Measurements from ENCODE around the gene ZPBP.
"Not testable (repeated sequence)": the region's sequence is repeated elsewhere in the genome, so short reads cannot be mapped to it uniquely, and the experiment has no call there.

The ZPBP gene, protein sequence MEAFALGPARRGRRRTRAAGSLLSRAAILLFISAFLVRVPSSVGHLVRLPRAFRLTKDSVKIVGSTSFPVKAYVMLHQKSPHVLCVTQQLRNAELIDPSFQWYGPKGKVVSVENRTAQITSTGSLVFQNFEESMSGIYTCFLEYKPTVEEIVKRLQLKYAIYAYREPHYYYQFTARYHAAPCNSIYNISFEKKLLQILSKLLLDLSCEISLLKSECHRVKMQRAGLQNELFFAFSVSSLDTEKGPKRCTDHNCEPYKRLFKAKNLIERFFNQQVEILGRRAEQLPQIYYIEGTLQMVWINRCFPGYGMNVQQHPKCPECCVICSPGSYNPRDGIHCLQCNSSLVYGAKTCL

DNA sequence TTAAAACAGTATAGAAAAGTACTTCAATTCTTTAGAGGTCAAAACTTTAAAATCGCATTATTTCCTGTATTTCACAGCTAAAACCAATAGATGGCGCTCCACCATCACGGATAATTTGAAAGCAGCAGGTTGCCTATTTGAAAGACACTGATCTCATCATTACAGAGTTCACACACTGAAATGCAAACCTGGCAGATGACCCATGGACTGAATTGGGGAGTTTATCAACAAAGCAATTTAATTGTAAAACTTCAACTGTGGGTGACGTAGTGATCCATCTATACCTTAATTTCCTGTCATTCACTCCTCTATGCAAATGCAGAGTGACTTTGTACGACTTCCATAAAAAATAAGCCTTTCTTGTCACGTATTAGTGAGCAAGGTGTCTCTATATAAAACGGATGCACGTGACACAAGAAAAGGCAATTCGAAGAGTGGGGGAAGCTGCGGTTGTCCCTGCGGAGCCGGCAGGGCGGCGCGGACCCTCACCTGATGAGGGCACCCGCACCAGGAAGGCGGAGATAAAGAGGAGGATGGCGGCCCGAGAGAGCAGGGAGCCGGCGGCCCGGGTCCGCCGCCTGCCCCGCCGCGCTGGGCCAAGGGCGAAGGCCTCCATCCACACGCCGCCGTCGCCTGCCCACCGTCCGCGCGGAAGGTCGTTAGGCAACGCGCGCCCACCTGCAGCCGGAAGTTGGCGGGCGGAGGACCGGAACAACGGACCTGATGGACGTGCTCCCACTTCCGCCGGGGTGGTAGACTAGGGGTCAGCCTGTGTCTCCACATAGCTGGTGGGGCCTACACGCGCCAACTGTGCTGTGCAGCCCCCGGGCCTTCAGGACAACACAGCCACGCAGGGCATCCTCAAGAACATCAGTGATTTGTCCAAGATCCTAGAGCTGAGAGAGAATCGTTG, at the start of gene ZPBP:
Gene ZPBP (minus strand): TSS at position 668 of the 913 bp plus-strand sequence. CDS start 52 bp downstream, at position 616.
- DNase-seq: peak; percentile 52 to 79

DNA sequence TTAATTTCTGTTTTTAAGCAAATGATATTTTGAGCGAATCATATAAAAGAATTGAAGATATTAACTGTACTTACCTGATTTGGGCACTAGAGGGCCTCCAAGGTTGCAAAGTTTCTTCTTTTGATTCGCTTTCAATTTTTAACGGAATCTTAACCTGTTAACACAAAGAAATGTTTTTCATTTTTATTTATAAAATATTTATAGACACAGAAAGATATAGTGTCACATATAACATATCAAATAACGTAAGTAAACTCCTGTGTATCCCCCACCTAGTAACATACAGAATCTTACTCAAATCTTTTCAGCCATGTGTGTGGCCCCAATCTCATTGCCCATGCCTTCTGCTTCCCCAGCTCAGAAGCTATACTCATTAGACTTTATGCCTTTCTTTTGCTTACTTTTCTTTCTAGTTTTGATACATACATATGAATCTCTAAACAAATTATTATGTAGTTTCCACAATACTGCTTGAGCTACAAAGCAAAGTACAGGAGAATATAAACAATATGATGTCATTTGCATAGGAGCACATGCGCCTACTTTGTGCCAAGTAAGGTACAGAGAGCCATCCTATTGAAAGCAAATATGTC, 49.5 kb upstream of the ZPBP start:
- DNase-seq: peak; percentile 36 to 72

DNA sequence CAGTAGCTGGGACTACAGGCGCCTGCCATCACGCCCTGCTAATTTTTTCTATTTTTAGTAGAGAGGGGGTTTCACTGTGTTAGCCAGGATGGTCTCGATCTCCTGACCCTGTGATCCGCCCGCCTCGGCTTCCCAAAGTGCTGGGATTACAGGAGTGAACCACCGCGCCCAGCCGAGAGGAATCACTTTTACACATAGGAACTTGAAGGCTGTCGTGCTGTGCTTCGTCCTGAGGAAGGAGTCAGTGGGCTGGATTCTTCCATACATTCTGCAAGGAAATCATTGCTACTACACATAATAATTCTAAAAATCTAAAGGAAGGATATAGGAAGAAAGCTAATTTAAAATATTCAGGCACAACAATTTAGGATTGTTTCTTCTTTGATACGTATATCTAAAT, 48.8 kb upstream of the ZPBP start:
- DNase-seq: no peak

DNA sequence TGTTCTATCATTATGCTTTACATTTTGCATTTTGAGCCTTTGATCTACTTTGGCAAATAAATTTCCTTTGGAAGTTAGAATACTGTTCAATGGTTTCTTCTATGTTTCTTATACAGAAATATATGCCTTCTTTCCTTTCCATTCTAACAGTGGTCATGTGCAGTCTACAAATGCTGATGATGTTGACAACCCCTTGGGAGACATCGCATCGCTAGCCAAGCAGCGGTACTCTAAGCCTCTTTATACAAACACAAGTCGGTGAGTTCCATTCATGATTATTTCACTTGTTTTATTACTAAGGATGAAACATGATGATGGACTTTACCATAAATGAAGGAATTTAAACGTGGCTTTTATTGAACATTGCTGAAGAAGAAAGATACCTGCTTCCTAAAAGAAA, 48.1 kb upstream of the ZPBP start:
- DNase-seq: no peak

DNA sequence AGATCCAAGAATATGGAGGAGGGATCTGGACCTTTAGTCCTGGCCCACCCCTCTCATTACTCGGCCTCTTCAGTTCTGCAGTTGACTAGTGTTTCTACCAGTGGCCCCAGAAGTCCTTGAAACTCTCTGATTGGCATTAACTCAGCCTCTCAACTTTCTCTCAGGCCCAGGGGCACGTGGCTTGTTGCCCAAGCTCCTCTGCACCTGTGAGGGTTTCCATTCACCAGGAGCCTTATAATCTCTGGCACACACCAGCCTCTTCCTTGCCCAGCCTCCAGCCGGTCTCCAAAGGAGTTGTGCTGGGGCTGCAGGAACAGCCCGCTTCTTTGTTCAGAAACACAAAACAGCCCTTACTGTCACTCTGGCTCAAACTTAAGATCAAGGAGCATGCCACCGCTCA, 47.6 kb upstream of the ZPBP start:
- DNase-seq: no peak

DNA sequence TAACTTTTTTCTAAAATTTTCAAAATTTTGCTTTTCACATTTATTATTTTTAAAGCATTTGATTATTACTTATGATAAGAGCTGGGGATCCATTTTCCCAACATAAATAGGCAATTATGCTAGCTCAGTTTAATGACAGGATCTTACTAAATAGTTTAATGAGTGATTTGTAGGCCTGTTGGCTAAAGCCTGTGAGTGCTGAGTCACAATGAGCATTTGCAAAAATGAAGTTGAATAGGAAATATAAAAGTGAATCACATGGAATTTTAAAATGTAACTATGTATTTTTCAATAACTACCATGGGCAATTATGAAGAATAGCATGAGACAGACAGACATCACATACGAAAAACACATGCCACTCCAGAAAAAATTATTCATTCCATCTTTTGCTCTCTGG, 45.1 kb upstream of the ZPBP start:
- no peak for DNase-seq

DNA sequence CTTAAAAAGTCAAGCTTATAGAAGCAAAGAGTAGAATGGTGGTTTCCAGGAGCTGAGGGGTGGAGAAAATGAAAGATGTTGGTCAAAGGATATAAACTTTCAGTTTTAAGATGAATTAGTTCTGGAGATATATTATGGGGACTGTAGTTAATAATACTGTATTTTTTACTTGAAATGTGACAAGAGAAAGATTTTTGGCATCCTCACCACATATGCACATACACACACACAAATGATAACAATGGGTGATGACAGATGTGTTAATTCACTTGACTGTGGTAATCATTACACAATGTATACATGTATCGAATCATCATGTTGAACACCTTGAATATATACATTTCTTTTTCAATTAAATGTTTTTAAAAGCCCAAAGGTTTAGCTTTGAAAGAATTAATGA, 32.7 kb upstream of the ZPBP start:
- no peak for DNase-seq

DNA sequence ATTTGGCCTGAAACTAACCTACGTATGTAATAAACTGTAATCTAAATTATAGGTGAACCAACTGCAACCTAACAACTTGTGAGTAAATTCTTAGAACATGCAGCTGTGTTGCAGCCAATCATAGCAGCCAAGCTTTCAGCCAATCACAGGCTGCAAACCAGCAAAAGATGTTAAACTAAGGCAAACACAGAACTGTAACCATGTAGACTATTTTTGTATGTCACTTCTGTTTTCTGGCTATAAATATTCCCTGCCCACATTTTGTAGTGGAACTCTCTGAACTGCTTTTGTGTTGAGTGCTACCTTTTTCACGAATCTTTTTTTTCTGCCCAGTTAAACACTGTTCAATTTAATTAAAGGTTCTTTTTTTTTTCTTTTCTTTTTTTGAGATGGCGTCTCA, 28.2 kb upstream of the ZPBP start:
- peak in 1 of 2 donors; percentile 23 for DNase-seq

DNA sequence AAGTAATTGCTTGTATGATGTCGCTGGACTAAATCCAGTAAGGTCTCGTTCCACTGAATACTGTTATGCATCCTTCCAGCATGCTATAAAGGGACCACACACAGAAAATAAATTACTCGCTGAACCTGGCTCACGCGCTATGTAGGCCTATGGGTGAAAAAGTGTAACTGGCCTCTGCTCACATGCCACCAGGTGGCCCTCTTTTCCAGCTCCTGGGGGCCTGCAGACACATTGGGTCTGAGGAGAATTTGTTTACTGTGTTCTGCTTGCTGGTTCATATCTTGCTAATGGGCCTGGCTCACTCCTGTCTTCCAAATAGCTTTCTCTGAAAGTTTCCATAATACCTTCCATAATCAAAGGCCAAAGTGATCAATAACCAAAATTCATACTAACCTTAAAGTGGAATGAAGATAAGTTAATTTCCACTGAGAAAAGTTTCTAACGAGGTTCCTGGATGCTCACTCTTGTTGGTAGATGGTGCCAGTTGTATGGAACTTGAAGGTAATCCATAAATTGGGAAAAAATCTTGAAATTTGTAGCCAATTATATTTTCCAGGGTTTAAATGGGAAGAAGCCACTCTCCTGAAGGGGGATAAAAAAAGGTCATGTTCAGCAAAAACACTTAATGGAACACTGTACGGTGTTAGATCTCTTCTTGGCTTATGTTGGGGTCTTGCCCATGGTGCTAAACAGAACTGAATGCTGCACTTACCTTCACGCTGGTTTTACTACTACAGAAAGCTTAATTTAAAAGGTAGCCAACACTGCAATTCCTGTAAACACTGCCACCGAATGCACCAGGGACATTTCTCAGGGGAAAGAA, 27.0 kb upstream of the ZPBP start:
- peak; percentile 21 to 39 for DNase-seq

DNA sequence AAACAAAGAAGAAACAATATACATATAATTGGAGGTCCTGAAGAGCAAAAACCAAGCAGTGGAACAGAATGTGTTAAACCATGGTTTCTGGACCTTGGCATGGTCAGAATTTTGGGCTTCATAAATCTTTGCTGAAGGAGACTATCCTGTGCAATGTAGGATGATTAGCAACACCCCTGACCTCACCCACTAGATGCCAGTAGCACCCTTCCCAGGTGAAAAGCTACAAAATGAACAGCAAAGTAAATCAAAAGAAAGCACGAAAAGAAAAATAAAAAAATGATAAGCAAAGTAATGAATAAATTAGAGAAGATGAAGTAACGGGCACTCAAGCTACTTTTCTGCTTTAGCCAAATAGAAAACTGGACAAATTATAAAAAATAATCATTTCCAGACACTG, 19.2 kb upstream of the ZPBP start:
- no peak for DNase-seq

DNA sequence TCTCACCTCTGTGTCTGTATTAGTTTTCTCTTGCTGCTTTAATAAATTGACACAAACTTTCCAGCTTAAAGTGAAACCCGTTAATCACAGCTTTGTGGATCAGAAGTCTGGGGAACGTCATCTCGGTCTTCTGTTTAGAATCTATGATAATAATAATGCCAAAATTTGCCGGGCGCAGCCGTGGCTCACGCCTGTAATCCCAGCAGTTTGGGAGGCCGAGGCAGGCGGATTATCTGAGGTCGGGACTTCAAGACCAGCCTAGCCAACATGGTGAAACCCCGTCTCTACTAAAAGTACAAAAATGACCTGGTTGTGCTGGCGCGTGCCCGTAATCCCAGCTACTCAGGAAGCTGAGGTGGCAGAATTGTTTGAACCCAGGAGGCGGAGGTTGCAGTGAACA, 8.8 kb upstream of the ZPBP start:
- no peak for DNase-seq

DNA sequence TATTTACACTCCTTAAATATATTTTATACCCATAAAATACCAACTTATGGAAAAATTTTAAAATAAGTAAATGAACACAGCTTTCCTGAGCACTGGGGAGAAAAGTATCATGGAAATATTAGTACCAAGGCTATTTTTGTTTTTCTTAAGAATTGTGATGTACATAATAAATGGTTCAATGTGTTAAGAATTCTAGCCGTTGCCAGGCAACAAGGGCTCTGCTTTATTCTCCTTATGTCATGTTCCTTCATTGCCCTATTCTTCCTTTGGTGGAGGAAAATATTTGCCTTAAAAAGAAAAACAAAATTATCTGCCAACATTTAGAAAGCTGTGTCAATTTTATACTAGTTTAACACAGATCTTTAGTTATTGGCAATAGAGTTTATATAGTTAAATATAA, 2.6 kb upstream of the ZPBP start:
- DNase-seq: no peak

DNA sequence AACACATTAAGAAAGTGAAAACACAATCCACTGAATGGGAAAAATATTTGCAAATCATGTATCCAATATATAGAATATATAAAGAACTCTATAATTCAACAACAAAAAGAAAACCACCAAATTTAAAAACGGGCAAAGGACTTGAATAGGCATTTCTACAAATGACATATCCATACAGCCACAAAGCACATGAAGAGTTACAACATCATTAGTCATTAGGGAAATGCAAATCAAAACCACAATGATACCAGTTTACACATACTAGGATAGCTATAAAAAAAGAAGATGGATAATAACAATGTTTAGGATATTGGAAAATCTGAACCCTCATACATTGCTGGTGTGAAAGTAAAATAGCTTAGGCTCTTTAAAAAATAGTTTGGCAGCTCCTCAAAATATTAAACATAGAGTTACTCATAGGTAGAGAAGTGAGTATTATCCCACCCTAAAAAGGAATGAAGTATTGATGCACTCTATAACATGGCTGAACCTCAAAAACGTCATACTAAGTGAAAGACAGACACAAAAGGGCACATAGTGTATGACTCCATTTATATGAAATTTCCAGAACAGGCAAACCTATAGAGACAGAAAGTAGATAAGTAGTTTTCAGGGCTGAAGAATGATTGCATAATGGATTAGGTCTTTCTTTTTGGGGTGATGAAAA, 4.5 kb downstream of the ZPBP start:
- DNase-seq: no peak

DNA sequence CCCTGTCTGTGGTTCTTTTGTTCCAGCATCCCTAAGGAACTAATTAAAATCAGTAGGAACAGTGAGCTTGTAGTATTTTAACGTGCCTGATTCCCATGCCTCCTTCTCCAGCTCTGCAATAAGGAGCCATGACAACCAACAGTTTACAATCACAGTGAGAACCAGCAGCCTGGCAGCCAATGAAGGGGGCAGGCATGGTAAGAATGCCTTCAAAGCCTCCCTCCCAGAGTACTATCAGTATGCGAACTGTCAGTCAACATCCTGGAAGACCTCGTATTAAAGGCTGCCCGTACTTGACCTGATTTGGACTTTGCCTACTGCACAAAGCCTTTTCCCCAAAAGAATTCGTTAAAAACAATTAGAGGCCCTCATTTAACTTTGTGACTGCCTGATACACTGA, 7.7 kb downstream of the ZPBP start:
- no peak for DNase-seq

DNA sequence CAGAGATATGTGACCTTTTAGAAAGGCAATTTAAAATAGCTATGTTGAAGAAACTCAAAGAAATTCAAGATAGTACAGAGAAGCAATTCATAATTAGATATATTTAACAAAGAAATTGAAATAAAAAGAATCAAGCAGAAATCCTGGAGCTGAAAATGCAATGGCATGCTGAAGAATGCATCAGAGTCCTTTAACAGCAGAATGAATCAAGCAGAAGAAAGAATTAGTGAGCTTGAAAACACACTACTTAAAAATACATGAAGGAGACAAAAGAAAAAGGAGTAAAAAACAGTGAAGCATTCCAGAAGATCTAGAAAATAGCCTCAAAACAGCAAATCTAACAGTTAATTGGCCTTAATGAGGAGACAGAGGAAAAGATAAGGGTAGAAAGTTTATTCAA, 20.0 kb downstream of the ZPBP start:
- no peak for DNase-seq

DNA sequence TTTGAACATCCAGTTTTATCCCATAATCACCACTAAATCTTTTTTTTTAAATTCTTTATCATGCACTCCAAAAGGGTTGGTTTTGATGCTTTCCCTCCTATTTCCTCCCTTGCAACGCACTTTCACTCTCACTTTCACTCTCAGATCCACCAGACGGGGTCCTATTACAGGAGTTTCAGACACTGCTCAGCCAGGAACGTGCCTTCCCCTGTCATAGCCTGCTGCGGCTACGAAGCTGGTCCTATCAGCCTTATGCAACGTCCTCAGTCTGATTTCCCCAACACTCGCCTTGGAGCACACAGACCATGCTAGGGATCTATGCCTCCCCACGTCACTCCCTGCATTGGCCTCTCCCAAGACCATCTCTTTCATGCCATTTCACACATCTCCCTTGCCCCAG, 23.4 kb downstream of the ZPBP start:
- peak; percentile 5 to 39 for DNase-seq

DNA sequence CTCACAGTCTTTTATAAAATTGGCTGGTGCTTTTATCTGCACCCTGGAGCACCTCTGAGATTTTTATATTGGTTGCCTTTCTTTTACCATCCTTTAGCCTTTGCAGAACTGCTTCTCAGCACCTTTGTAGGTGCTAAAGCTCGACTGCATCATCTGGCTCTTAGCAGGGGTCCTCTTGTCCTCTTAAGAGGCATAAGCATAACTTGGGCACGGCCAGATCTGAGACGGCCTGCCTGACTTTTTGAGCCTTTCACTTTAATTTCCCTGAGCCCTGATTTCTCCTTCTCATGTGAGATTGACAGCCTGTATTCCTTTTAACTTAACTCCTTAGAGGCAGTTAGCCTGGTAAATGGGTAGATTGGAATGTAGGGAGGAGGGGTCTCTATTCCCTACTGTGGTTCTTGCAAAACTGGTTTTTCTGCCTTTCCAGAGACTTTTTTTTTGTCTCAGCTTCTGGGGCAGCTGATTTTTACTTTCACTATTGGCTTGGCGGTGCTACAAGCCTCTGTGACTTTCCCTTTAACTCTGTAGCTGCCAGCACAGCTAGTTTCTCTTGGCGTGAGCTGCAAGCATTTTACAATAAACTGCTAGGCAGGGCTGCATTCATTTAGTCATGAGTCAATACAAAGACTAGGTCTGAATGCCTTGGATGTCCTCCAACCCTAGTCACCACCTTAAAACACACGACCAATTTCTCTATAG, 24.0 kb downstream of the ZPBP start:
- DNase-seq: peak in 1 of 2 donors; percentile 42

DNA sequence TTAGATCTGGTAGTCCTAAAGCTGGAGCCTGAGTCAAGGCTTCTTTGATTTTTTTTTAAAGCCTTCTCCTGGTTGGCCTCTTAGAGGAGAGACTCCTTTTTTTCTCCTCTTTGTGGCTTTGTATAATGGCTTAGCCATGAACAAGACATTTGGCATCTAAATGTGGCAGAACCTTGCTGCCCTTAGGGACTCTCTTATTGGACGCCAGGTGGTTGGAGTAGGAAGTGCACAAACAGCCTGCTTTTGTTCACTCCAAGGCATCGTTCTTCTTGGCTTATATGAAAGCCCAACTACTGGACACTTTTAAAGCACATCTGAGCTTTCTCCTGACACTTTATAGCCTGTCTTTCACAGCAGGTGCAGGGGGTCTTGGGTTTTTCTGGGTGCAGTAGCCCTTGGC, 25.0 kb downstream of the ZPBP start:
- peak; percentile 19 to 38 for DNase-seq

DNA sequence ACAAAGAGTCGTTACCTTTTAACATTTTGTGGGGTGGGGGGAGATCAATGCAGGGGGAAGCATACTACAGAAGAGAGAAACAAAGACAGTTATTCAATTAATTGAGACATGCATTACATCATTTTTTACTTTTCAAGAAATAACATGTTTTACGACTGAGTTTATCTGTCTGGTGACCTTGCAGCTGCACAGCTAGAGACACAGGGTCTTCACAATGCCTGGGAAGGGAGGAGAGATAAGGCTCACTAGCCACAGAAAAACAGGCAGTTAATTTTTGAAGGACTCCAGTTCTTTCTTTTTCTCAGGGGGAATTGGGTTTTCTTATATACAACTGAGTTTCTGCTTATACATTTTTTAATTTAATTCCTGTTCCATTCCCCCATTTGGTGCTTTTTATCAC, 30.1 kb downstream of the ZPBP start:
- no peak for DNase-seq

DNA sequence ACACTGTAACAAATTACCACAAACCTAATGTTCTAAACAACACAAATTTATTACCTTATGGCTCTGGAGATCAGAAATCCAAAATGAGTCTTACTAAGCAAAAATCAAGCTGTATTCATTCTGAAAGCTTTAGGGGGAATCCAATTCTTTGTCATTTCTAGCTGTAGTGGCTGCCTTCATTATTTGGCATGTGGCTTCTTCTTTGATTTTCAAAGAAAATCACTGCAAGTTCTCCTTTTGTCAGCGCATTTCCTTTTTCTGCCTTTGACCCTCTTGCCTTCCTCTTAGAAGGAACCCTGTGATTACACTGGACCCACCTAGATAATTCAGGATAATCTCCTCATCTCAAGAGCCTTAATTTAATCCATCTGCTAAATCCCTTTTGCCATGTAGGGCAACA, 36.9 kb downstream of the ZPBP start:
- DNase-seq: no peak

DNA sequence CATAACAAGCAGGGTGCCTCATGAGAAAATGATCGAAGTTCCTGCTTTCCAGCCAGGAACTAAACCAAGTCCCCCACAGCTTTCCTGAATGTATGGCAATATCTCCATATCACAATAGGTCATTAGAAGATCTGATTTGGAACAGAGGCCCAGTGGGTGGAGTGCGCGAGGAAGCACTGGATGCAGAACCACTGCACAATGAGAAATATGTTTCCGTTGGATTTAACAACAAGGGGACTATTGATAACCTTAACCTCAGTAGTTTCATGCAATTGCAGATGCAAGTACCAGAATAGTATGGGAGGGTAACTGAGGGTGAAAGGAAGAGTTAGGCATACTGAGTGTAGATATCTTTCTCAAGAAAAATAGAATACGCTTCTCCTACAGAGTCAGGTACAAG, 45.3 kb downstream of the ZPBP start:
- DNase-seq: no peak

DNA sequence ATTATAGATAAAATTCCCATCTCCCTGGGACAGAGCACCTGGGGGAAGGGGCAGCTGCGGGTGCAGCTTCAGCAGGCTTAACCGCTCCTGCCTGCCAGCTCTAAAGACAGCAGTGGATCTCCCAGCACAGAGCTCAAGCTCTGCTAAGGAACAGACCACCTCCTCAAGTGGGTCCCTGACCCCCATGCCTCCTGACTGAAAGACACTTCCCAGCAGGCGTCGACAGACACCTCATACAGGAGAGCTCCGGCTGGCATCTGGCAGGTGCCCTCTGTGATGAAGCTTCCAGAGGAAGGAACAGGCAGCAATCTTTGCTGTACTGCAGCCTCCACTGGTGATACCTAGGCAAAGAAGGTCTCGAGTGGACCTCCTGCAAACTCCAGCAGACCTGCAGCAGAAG, 51.9 kb downstream of the ZPBP start:
- not testable (repeated sequence) for DNase-seq

Measured in CD4-positive, alpha-beta T cell treated with Interferon alpha-2 for 1 hour (primary cell).